Left ventricle myocardium inferior (tissue), 1 donor: ENCODE results near the gene MKKS. TPM values are rescaled to one million over a fixed set of nuclear protein-coding genes. Genes with fewer than 3 reads are reported as not detected.

Source experiments
- DNase-seq: peaks from one replicate; pipeline ENCODE4 v3.0.0-alpha.2; 2020
- H3K27ac ChIP-seq: fragments of 200-600 bp; replicated peaks from 2 replicates; pipeline ENCODE4 v1.8.0; 2021
- H3K27me3 ChIP-seq: fragments of 200-600 bp; 2 replicates; pipeline ENCODE4 v1.8.0; 2021; ENCODE audit warnings: low read depth
- H3K36me3 ChIP-seq: fragments of 200-600 bp; 2 replicates; pipeline ENCODE4 v1.8.0; 2021
- H3K4me1 ChIP-seq: fragments of 200-600 bp; 2 replicates; pipeline ENCODE4 v1.8.0; 2021
- H3K4me3 ChIP-seq: fragments of 200-600 bp; 2 replicates; pipeline ENCODE4 v1.8.0; 2021; ENCODE audit warnings: mild to moderate bottlenecking, moderate library complexity
- H3K9me3 ChIP-seq: fragments of 200-600 bp; replicated peaks from 2 replicates; pipeline ENCODE4 v1.8.0; 2021
- CTCF ChIP-seq: fragments of 200-600 bp; IDR thresholded peaks from 2 replicates; pipeline ENCODE4 v1.8.0; 2021; ENCODE audit warnings: antibody characterized with exemption, mild to moderate bottlenecking, borderline replicate concordance
- intact Hi-C: fragments of 100-400 bp; cut with micrococcal nuclease; formaldehyde crosslinking; loops from one replicate; pipeline ENCODE4 v1.11.0; 2022
- total RNA-seq: library from RNA; stranded (reverse); fragmentation: NEBNext Ultra II Directional; extraction: Animal tissue kit (Norgen Biotek cat#: 25700); gene quantifications from one replicate; pipeline ENCODE4 v1.2.1, GENCODE V29; 2021
- donor health status: DM: no; HTN: yes; CAD: no; lungs with severe emphysema.

Gene MKKS
- total RNA-seq, 1 donor from 2014 or later: 28.3 TPM

- no peaks in the 10 kb centered on the region for H3K9me3 ChIP-seq
- no peak for TF ChIP-seq CTCF
- intact Hi-C loops: no loop called here
These were observed 427 bp upstream of the MKKS start for GRCh38 chr20:10434467-10434831.

GRCh38 chr20:10433014-10433622 is 904 bp downstream of the MKKS start:
- H3K36me3 ChIP-seq: no peaks in the 10 kb centered on the region
- intact Hi-C loops: no loop called here
- H3K4me3 ChIP-seq: peak overlapping the region; percentile 97
- no peak for TF ChIP-seq CTCF
- H3K4me1 ChIP-seq: peaks cover 65% of the 10 kb centered on the region
- H3K9me3 ChIP-seq: no peaks in the 10 kb centered on the region
- no peak for DNase-seq
- H3K27me3 ChIP-seq: no peaks in the 10 kb centered on the region
- H3K27ac ChIP-seq: peak overlapping the region; percentile 98

More at GRCh38 chr20:10434467-10434831, 427 bp upstream of the MKKS start:
- Histone ChIP-seq H3K4me3 (peak overlapping the region; percentile 97), H3K27me3 (no peaks in the 10 kb centered on the region), H3K36me3 (no peaks in the 10 kb centered on the region), H3K4me1 (peaks cover 52% of the 10 kb centered on the region), H3K27ac (peak overlapping the region; percentile 98)
- DNase-seq: peak; percentile 91

GRCh38 chr20:10432079-10432478 is 1.9 kb downstream of the MKKS start:
- intact Hi-C loops: no loop called here
- no peak for TF ChIP-seq CTCF
- no peak for DNase-seq
- Histone ChIP-seq H3K4me3 (no peak overlapping the region), H3K27me3 (no peaks in the 10 kb centered on the region), H3K4me1 (peaks cover 75% of the 10 kb centered on the region), H3K9me3 (no peaks in the 10 kb centered on the region), H3K36me3 (no peaks in the 10 kb centered on the region), H3K27ac (no peak overlapping the region)

- H3K9me3 ChIP-seq: no peaks in the 10 kb centered on the region
- DNase-seq: no peak
- no peak overlapping the region for H3K4me3 ChIP-seq
- H3K36me3 ChIP-seq: no peaks in the 10 kb centered on the region
- no peak overlapping the region for H3K27ac ChIP-seq
- TF ChIP-seq CTCF: no peak
- intact Hi-C loops: no loop called here
- H3K4me1 ChIP-seq: peaks cover 83% of the 10 kb centered on the region
- H3K27me3 ChIP-seq: no peaks in the 10 kb centered on the region
These were observed 3.3 kb downstream of the MKKS start for GRCh38 chr20:10430704-10431103.

GRCh38 chr20:10430000-10430466 is 4.0 kb downstream of the MKKS start:
- DNase-seq: no peak
- intact Hi-C loops: no loop called here

More at GRCh38 chr20:10430000-10430466, 4.0 kb downstream of the MKKS start:
- Histone ChIP-seq H3K36me3 (no peaks in the 10 kb centered on the region), H3K4me1 (peaks cover 82% of the 10 kb centered on the region), H3K27ac (no peak overlapping the region), H3K9me3 (no peaks in the 10 kb centered on the region), H3K27me3 (no peaks in the 10 kb centered on the region), H3K4me3 (no peak overlapping the region)
- no peak for TF ChIP-seq CTCF
